HuH-7 (cell line): ENCODE measurements around the gene PKP3.
"Not testable (repeated sequence)": the region's sequence is repeated elsewhere in the genome, so short reads cannot be mapped to it uniquely, and the experiment has no call there.

Source experiments
- DNase-seq: peaks from one replicate; pipeline ENCODE4 v3.0.0; 2011; ENCODE audit warnings: low spot score

The PKP3 gene

DNA sequence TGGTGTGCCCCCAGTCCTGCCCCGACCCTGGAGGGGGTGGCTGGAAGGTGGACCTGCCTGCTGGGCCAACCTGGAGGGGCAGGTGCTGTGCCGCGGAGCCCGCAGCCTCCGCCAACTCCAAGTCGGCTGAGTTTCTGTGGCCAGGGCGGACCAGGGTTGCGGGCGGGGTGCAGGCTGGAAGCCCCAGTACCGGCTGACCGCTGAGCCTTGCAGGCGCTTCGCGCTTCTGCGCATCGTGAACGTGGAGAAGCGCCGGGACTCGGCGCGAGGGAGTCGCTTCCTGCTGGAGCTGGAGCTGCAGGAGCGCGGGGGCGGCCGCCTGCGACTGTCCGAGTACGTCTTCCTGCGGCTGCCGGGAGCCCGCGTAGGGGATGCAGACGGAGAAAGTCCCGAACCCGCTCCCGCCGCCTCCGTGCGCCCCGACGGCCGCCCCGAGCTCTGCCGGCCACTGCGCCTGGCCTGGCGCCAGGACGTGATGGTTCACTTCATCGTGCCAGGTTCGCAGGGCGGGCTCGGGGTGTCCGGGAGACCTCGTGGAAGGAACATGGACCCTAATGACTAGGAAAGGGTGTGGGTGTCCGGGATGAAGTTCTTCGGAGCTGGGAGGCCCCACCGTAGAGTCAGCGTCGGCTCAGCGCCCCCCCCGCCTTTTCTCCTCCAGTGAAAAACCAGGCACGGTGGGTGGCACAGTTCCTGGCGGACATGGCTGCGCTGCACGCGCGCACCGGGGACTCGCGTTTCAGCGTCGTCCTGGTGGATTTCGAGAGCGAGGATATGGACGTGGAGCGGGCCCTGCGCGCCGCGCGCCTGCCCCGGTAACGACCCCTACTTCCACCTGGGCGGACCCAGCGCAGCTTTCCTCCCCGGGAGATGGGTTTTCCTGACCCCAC lies 14.6 kb upstream of the PKP3 start:
- DNase-seq, result no peak

DNA sequence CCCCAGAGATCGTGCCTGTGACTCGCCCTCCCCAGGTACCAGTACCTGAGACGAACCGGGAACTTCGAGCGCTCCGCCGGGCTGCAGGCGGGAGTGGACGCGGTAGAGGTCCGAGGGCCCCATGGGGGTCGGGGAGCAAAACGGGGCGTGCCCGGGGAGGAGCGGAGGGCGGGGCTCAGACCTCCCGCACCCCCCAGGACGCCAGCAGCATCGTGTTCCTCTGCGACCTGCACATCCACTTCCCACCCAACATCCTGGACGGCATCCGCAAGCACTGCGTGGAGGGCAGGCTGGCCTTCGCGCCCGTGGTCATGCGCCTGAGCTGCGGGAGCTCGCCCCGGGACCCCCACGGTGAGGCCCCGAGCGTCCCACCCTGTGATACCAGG lies 13.9 kb upstream of the PKP3 start:
- no peak for DNase-seq

DNA sequence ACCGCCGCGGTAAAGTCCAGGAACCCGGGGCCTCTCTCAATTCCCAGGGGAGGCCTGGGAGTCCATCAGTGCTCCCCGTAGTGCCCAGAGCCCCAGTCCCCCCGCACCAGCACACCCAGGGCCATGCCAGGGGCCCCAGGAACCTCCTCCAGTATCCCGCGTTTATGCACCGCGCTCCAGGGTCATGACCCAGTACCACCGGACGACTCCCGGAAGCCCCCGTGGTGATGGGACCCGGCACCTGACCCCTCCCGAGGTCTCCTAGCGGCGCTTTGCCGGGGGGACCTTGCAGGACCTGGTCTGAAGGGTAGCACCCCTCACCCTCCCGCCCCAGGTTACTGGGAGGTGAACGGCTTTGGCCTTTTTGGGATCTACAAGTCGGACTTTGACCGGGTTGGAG lies 13.5 kb upstream of the PKP3 start:
- no peak for DNase-seq

DNA sequence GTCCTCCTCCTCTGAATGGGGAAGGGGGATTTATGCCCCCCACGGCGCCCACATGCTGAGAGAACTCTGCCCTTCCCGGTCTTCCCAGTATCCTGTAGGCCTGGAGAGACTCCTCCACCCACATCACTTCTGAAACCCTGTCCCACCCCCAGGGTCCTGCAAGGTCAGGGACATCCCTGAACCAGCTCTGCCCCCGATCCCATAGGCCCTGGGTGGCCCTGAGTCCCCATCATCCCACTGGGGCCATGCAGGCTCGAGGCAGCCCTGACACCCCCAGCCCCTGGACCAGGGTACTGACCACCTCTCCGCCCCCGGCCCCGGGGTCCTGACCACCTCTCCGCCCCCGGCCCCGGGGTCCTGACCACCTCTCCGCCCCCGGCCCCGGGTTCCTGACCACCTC lies 13.0 kb upstream of the PKP3 start:
- no peak for DNase-seq

DNA sequence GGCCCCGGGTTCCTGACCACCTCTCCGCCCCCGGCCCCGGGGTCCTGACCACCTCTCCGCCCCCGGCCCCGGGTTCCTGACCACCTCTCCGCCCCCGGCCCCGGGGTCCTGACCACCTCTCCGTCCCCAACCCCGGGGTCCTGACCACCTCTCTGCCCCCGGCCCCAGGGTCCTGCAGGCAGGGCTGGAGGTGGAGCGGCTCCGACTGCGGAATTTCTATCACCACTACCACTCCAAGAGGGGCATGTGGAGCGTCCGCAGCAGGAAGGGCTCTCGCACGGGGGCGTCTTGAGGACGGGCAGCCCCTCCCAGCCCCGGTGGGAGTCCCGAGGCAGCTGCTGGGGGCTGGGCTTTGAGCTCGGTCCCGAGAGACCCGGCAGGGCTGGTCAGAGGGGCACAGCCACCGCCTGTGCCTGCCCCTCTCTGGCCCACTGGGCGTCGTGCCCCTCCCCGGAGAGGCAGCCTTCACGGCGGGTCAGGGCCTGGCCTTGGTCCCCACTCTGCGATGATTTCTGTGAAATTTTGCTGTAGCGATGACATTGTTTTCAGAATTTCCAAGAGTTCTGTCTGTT lies 12.4 kb upstream of the PKP3 start:
- no peak for DNase-seq

DNA sequence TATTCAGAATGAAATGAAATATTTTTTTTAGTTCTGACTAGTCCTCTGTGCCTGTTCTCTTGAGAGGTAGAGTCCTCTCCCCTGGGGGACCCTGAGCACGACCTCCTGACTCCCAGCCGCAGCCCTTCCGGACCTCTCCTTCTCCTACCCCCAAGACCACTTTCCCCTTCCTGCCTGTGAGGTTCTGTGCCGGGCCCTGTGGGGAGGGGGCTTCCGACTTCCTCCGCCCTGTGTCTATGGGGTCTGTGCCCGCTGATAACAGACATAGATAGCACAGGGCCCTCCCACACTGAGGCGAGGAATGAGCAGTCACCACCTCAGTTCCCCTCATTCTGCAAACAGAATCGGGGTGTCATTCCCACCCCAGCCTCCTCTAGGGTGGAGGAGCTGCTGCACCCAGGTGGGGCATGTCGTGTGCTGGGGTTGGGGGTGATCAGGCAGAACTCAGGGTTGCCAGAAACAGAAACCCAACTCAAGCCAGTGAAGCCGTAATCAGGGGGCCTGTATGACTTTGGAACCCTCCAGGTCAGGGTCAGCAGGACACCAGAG lies 11.9 kb upstream of the PKP3 start:
- DNase-seq, result no peak

DNA sequence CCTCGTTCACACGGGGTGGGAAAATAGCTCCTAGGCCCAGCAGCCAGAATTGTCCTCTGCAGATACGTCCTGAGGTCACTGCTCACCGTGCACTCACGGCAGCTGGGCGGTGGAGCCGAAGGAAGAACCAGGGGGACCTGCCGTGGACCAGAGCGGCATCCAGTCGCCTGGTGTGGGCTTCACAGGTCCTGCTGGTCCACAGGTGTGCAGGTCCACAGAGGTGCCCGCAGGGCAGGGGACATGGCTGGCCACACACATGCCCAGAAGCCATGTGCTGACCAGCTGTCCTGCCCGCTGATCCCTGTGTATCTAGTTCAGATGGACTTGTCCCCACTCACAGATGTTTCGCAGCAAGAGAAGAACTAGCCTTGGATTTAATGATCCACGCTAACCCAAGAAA lies 10.6 kb upstream of the PKP3 start:
- no peak for DNase-seq

DNA sequence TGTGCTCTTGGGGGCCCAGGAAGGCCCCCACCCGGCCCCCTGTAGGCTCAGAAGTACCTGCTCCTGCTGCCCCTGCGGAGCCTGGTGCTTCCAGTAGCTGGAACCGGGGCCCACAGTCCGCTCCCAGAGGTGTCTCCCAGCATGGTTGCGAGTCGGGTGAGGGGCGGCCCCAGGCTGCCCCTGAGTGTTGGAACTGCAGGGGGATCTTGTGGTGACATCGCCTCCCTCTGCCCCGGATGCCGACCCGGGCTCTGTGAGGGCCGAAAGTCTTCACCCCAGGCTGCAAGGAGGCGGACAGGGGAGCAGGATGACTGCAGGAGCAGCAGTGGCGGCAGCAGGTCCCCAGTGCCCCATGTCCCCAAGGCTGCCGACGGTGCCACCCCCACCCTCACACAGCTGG lies 9.5 kb upstream of the PKP3 start:
- no peak for DNase-seq

DNA sequence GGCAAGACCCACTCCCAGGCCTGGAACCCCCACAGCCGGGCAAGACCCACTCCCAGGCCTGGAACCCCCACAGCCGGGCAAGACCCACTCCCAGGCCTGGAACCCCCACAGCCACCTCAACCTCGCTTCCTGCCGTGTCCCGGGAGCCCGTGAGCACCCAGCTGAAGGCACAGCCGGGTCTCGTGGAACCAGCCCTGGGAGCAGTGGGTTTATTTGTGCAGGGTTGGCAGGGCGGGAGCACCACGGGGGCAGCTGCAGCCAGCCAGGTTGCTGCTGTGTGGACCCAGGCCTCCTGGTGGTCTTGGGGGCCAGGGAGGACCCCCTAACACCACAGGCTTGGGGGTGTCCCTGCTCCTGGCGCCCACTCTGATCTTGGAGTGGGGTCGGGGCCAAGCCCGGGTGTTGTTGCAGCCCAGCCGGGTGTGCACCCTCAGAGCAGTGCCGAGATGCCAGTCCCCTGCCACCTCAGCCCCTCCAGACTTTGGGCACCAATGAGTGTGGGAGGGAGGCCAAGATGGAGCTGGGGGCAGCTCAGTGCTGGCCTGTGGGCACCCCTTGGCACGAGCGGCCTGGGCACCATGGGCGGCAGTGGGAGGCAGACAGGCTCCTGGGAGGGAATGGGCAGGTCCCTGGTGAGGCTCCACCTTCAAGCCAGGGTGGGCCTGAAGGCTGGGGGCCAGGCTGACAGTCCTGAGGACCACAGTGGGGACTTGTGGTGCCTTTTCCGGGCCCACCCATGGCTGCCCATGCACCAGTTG lies 8.2 kb upstream of the PKP3 start:
- no peak for DNase-seq

DNA sequence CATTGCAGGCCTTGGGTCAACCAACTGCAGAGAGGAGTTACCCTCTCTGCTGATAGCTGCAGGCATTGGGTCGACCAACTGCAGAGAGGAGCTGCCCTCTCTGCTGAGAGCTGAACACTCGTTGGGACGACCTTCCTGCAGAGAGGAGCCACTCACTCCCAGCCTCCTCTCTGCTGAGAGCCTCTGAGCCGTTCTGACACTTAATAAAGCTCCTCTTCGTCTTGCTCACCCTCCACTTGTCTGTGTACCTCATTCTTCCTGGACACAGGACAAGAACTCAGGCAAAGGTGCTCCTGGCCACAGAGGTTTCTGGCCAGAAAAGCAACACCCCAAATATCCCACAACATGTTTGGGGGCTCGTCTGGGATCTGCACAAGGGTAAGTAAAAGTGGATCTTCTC lies 7.5 kb upstream of the PKP3 start:
- no peak for DNase-seq

DNA sequence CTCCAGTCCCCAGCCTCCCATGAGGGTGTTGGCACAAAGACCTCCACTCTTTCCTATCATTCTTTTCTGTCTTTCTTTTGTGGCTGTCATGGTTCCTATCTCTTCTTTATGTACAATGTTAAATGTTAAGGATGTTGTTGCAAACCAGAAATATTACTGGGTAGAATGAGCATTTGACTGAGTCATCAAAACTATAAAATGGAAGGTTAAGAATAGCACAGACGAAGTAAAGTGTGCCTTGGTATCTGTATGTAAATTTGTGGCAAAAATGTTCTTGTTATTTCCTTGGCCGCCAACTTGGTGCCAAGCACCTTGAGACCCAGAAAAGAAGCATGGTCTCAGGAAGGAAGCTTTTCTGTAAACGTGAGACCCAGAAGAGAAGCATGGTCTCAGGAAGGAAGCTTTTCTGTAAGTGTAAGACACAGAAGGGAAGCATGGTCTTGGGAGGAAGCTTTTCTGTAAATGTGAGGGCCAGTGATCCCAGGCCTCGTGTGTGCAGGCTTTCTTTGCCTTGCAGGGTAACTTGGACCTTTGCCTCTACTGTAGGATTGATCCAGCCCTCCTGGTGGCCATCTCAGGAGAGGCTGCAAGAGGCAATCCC lies 6.7 kb upstream of the PKP3 start:
- DNase-seq, result no peak

DNA sequence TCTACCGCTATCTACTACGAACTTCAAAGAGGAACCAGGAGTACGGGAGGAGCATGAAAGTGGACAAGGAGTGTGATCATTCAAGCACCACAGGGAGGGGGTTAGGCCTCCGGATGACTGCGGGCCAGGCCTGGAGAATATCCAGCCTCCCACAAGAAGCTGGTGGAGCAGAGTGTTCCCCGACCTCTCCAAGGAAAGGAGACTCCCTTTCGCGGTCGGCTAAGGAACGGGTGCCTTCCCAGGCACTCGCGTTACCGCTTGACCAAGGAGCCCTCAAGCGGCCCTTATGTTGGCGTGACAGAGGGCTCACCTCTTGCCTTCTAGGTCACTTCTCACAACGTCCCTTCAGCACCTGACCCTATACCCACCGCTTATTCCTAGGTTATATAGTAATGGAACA lies 4.6 kb upstream of the PKP3 start:
- not testable (repeated sequence) for DNase-seq

DNA sequence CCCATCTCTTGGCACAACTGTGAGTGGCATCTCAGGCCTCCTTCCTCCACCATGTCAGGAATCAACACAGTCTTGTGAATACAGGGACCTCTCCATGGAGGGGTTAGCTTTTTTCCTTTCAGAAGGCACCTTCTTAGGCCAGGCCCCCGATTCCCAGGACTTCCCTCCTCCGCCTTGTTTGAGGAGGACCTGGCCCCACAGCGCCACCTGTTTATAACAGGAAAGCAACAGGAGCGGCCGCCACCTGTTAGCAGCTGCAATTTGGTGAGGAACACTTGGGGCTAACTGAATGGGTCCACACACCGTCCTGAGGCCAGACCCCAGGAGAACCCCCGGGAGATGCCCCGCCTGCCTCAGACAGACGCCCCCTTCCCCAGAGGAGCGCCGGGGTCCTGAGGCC lies 3.8 kb upstream of the PKP3 start:
- DNase-seq, result no peak

DNA sequence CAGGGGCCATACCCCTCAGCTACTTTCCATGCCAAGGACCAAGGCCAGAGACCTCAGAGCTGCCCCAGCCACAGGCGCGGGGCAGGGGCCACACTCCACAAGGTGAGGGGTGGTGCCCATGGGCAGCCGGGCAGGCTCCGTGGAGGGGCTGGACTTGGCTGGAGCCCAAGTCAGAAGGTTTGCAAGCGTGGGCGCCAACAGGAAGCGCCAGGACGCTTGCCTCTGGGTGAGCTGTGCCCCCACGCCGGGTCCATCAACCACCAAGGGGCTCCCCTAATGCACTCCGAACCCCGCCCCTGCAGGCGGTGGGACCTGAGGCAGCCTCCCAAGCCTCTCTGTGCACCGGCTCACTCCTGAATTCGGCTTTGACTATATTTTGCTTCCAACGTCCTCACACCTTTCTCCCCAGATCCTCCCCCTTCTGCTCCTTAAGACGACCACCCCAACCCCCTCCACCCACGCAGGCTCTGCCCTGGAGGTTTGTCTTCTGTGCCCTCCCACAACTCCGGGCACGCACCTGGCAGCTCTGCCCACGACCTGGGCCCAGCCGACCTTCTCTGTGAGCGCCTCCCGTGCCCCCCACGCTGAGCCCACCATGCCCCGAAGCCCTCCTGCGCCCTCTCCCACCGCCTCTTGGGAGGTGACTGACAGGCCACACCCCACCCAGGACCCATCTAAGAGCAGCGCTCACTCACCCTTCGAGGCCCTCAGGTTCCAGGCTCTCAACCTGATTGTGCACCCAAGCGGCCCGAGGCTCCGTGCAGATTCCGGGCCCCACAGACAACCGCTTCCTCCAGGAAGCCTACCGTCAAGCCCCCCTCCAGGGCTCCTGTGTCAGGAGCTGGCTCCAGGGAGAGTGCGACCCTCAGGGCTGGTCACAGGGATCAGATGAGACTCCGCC lies 2.6 kb upstream of the PKP3 start:
- no peak for DNase-seq

DNA sequence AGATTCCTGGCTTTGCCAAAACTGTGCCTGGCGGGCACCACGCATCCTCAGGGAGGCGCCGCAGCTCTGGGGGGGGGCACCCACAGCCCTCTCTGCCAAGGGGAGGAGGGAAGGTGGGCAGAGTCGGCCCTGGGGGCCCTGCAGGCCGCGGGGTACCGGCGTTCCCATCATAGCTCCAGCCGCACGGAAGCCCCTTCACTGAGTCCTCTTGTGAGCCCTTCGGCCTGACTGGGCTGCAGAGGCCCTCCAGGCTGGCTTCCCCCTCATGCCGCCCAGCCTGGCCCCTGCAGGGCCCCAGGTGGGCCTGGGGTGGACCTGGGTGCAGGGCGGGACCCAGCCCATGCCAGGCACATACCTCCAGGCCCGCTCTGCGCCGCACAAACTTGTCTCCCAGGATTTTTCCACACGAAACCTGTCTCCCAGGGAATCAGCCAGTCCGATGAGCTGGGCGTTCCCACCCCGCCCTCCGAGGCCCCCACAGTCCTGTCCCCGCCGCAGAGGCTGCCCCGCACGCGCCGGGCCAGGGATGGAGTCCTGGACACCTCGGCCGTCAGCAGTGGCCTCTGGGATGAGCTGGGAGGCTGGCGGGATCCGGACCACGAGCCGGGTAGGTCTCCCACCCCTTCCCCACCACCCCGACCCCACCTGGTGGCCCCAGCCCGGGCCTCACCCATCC lies 1.8 kb upstream of the PKP3 start:
- DNase-seq, result no peak

DNA sequence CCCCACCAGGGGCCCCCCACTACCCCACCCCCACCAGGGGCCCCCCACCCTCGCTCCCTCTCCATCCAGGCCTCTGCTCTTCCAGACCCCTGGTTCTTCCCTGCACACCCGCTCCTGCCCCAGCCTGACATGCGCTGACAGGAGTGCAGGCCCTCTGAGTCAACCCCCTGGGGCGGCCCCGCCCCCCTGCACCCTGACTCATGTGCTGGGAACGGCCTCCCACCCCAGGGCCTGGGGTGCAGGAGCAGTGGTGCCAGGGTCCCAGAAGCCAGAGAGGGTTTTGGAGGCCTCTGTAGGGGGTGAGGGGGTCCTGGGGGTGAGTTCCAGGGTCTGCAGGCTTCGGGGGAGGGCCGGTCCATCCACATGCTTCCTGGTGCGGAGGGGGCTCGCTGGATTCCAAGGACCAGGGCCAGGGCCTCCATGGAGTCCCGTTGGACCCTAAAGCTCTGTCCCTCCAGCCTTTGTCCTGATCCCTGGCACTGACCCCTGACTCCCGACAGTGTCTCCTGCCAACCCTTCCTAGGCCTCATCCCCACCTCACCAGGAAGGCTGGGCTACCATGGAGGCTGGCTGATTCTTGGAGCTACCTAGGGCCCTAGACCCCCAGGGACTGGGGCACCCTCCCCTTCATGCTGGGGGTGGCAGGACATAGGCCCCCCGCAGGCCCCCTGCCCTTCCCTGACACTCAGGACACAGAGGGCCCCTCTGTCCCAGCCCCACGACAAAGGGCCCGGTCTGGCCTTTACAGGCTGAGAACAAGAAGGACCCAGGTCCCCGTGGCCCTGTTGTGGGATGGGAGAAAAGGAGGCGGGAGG lies 583 bp upstream of the PKP3 start:
- DNase-seq, result no peak

DNA sequence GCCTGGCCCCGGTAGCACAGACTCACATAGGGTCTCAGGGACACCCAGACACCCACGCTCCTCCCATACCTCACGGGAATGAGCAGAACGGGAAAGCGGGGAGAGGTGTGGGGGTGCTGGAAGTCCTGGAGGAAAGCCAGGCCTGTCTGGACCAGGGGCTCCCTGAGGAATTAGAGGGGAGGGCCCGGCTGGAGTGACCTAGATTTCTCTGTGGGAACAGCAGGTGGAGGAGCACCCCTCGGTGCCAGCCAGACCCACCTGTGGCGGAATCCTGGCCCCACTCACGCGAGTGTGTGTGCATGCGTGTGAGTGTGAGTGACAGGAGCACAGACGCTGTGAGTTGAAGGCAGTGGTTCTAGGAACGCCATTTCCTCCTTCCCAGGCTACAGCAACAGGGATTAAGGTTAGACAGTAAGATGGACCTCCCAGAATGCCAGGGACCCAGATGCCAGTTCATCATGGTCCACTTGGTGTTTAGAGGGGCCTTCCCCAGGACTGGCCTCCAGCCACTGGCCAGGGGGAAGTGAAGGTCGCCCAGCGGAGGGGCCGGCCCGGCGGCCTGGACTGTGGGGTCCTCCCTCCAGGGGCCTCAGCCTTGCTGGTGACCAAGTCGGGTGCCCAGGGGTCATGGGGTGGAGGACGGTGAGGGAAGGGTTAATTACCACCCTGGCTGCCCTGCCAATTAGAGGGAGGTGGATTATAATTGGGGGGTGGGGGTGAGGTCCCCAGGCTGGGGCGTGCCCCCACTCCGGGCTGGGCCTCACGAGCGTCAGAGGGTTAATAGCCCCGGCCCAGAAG lies 1.0 kb downstream of the PKP3 start:
- no peak for DNase-seq

DNA sequence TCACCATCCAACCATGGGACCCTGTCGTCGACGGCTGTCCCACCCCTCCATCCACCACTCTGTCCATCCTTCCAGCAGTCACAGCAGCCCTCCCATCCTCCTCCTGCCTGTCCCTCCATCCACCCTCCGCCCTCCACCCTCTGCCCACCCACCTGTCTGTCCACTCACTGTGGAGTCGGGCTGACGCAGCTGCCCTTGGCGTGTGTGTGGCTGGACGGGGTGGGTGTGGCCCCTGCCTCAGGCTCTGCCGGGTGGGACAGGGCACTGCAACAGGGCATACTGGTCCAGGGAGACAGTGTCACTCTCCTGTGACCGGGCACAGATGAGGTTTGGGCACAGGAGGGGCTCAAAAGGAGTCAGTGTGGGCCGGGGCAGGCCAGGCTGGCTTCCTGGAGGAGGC lies 1.9 kb downstream of the PKP3 start:
- no peak for DNase-seq

DNA sequence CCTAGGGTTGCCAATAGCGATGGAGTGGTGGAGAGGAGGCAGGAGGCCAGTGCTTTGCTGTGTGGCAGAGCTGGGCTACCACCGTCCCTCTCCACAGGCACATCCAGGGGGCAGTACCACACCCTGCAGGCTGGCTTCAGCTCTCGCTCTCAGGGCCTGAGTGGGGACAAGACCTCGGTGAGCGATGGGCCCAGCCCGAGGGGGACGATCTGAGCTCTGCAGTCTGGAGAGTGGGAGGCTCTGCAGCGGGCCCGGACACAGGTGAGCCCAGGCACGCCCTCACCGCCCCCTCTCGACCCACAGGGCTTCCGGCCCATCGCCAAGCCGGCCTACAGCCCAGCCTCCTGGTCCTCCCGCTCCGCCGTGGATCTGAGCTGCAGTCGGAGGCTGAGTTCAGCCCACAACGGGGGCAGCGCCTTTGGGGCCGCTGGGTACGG lies 2.5 kb downstream of the PKP3 start:
- DNase-seq, result peak; percentile 48
